ENCODE measurements around the gene EGLN2. TPM values are rescaled to one million over a fixed set of nuclear protein-coding genes. Genes with fewer than 3 reads are reported as not detected.

Gene EGLN2
- polyA plus RNA-seq, 1 donor (not counting 4 experiments of a cell fraction or from before 2014, with no cell fraction given): 31.6 TPM

GRCh38 chr19:40808497-40808896 is 9.5 kb downstream of the EGLN2 start:
- Histone ChIP-seq H4K20me1 (ENCODE audit: control insufficient read depth, extremely low read depth, insufficient read depth, low read length) (peaks cover 25% of the 10 kb centered on the region), H3K4me1 (ENCODE audit: control insufficient read depth, extremely low read depth, insufficient read depth, low read length) (peaks cover 41% of the 10 kb centered on the region)

DNA sequence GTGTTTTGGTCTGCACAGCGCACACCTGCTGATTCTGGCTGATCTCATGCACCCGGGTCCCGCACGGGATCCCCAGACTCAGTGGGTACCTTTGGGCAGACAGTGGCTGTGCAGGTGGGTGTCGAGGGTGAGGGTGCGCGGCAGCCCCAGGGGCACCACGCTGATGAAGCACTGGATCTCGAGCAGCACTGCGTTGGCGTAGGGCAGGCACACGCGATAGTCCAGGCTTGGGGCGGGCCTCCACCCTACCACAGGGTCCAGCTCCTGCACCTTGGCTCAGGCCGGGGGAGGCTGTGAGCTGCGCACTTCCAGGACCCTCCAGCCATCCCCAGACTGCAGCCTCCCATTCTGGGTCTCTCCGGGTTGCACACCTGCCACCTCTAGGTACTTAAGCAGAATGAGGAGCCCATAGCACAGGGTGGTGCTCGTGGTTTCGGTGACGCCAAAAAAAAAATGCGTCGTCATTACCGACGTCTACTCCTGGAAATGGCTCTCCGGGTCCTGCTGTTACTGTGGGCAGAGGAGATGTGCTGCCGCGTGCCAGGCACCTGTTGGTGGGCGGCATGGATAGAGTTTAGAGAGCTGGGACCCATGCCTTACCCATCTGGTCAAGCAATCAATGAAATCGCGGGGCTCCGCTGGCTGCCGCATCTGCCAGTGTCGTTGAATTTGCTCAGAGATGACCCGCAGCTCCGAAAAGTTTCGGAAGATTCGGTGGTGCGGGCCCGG is 10.5 kb downstream of the EGLN2 start:
- H3K9ac ChIP-seq (ENCODE audit: control insufficient read depth, extremely low read depth, insufficient read depth, low read length): no peak overlapping the region
- H3K79me2 ChIP-seq (ENCODE audit: control insufficient read depth, insufficient read depth, low read length): peaks cover 23% of the 10 kb centered on the region
- FAIRE-seq (no peak), DNase-seq (ENCODE audit: low read depth, low spot score) (no peak)
- H2AFZ ChIP-seq (ENCODE audit: control insufficient read depth, low read length): no peak overlapping the region
- peaks cover 38% of the 10 kb centered on the region for H3K4me1 ChIP-seq (ENCODE audit: control insufficient read depth, extremely low read depth, insufficient read depth, low read length)
- TF ChIP-seq CTCF (optimal IDR thresholded peaks at IDR 0.05 in 1 of 3, IDR thresholded peaks at IDR 0.05 in 1 of 3, conservative IDR thresholded peaks at IDR 0.05 in 1 of 3; ENCODE audit: extremely low read depth in 1 of 3, insufficient read depth in 2 of 3, low read length in 3 of 3): no peak
- no peak for TF ChIP-seq EZH2 (IDR thresholded peaks at IDR 0.05; ENCODE audit: low read length)
- no peaks in the 10 kb centered on the region for H3K9me1 ChIP-seq (ENCODE audit: control insufficient read depth, extremely low read depth, insufficient read depth, low read length)
- H3K4me2 ChIP-seq (ENCODE audit: control insufficient read depth, extremely low read depth, insufficient read depth, low read depth, low read length): no peak overlapping the region
- H3K27me3 ChIP-seq (ENCODE audit: control insufficient read depth, extremely low read depth, insufficient read depth, low read length): no peaks in the 10 kb centered on the region
- H3K4me3 ChIP-seq (ENCODE audit: control insufficient read depth in 2 of 3, extremely low read depth in 1 of 3, insufficient read depth in 2 of 3, low read depth in 1 of 3, low read length in 3 of 3): no peak overlapping the region
- H3K27ac ChIP-seq (ENCODE audit: control insufficient read depth, insufficient read depth, low read length): no peak overlapping the region
- no peaks in the 10 kb centered on the region for H3K9me3 ChIP-seq (ENCODE audit: control insufficient read depth, low read depth, low read length)
- peaks cover 16% of the 10 kb centered on the region for H4K20me1 ChIP-seq (ENCODE audit: control insufficient read depth, extremely low read depth, insufficient read depth, low read length)
- dilution Hi-C loops (cut with MboI; ENCODE audit: extremely low pct_ligation_motif_present, low sequenced_read_pairs): no loop called here
- H3K36me3 ChIP-seq (ENCODE audit: control insufficient read depth in 2 of 2, extremely low read depth in 1 of 2, insufficient read depth in 2 of 2, low read length in 2 of 2): peaks cover 17 to 26% of the 10 kb centered on the region in 2 experiments

More at GRCh38 chr19:40808497-40808896, 9.5 kb downstream of the EGLN2 start:
- no peak overlapping the region for H3K4me3 ChIP-seq (ENCODE audit: control insufficient read depth in 2 of 3, extremely low read depth in 1 of 3, insufficient read depth in 2 of 3, low read depth in 1 of 3, low read length in 3 of 3)
- FAIRE-seq (no peak), DNase-seq (ENCODE audit: low read depth, low spot score) (no peak)
- H3K9me1 ChIP-seq (ENCODE audit: control insufficient read depth, extremely low read depth, insufficient read depth, low read length): no peaks in the 10 kb centered on the region
- H3K9me3 ChIP-seq (ENCODE audit: control insufficient read depth, low read depth, low read length): no peaks in the 10 kb centered on the region
- H2AFZ ChIP-seq (ENCODE audit: control insufficient read depth, low read length): no peak overlapping the region
- dilution Hi-C loops (cut with MboI; ENCODE audit: extremely low pct_ligation_motif_present, low sequenced_read_pairs): no loop called here
- no peaks in the 10 kb centered on the region for H3K27me3 ChIP-seq (ENCODE audit: control insufficient read depth, extremely low read depth, insufficient read depth, low read length)
- no peak overlapping the region for H3K9ac ChIP-seq (ENCODE audit: control insufficient read depth, extremely low read depth, insufficient read depth, low read length)
- peaks cover 26 to 29% of the 10 kb centered on the region in 2 experiments for H3K36me3 ChIP-seq (ENCODE audit: control insufficient read depth in 2 of 2, extremely low read depth in 1 of 2, insufficient read depth in 2 of 2, low read length in 2 of 2)
- peaks cover 34% of the 10 kb centered on the region for H3K79me2 ChIP-seq (ENCODE audit: control insufficient read depth, insufficient read depth, low read length)
- TF ChIP-seq CTCF (optimal IDR thresholded peaks at IDR 0.05 in 1 of 3, IDR thresholded peaks at IDR 0.05 in 1 of 3, conservative IDR thresholded peaks at IDR 0.05 in 1 of 3; ENCODE audit: extremely low read depth in 1 of 3, insufficient read depth in 2 of 3, low read length in 3 of 3) (no peak), EZH2 (IDR thresholded peaks at IDR 0.05; ENCODE audit: low read length) (no peak)
- H3K27ac ChIP-seq (ENCODE audit: control insufficient read depth, insufficient read depth, low read length): no peak overlapping the region
- no peak overlapping the region for H3K4me2 ChIP-seq (ENCODE audit: control insufficient read depth, extremely low read depth, insufficient read depth, low read depth, low read length)

All from keratinocyte (primary cell).